Neuron (in vitro differentiated cells): Measurements from ENCODE around the gene SYT9.
"Not testable (repeated sequence)": the region's sequence is repeated elsewhere in the genome, so short reads cannot be mapped to it uniquely, and the experiment has no call there.

Source experiments
- H2AFZ ChIP-seq: one replicate; pipeline ENCODE4 v1.6.1; 2013; ENCODE audit warnings: low read depth, mild to moderate bottlenecking, inconsistent platforms, low read length, moderate library complexity
- H3K27me3 ChIP-seq: one replicate; pipeline ENCODE4 v1.6.1; 2013; ENCODE audit warnings: low read length; ENCODE audit not compliant: insufficient read depth
- H3K36me3 ChIP-seq: one replicate; pipeline ENCODE4 v1.6.1; 2013; ENCODE audit warnings: low read length; ENCODE audit not compliant: insufficient read depth
- H3K4me1 ChIP-seq: one replicate; pipeline ENCODE4 v1.6.1; 2013; ENCODE audit warnings: low read length; ENCODE audit not compliant: insufficient read depth
- H3K4me3 ChIP-seq: 2 replicates; pipeline ENCODE4 v1.5.1; 2013; ENCODE audit warnings: mild to moderate bottlenecking, low read length, moderate library complexity
- H3K9me3 ChIP-seq: one replicate; pipeline ENCODE4 v1.6.1; 2013; ENCODE audit warnings: low read length

Gene SYT9

GRCh38 chr11:7516475-7516874 is 264.8 kb downstream of the SYT9 start:
- Histone ChIP-seq H3K4me3 (no peak overlapping the region), H3K9me3 (no peaks in the 10 kb centered on the region), H3K27me3 (peaks cover 35% of the 10 kb centered on the region), H3K4me1 (peaks cover 9% of the 10 kb centered on the region), H3K36me3 (no peaks in the 10 kb centered on the region), H2AFZ (no peak overlapping the region)

DNA sequence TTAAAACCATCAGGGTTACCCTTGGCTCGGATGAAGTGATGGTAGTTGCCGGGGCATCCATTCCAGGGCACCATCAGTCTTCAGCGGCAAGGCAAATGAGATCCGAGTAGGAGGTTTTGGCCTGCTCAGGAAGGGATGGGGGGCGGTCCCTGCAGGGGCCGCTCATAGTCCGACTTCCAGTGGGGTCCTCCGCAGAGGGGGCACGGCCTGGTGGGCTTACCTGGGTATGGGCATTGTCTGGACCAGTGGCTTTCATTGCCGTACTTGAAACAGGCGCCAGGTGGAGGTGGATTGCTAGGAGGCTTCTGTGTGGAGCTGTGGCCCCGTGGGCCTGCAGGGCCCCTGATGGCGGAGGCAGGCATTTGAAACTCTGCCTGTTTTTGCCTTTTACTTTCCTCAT is 266.0 kb downstream of the SYT9 start:
- H3K27me3 ChIP-seq, result peaks cover 37% of the 10 kb centered on the region
- H3K4me3 ChIP-seq, H2AFZ ChIP-seq, H3K36me3 ChIP-seq, H3K9me3 ChIP-seq, H3K4me1 ChIP-seq: not testable (repeated sequence)
